Tracheal epithelial cell (primary cell): Measurements from ENCODE around the gene CCL1. TPM values are rescaled to one million over a fixed set of nuclear protein-coding genes. Genes with fewer than 3 reads are reported as not detected.

Source experiments
- total RNA-seq: library from RNA; depleted of rRNA; stranded (reverse); fragments of >200 nt; gene quantifications from 2 replicates; pipeline ENCODE4 v1.2.1, GENCODE V29; 2014

CCL1 gene, protein sequence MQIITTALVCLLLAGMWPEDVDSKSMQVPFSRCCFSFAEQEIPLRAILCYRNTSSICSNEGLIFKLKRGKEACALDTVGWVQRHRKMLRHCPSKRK
- total RNA-seq = not detected in 2 replicates

DNA sequence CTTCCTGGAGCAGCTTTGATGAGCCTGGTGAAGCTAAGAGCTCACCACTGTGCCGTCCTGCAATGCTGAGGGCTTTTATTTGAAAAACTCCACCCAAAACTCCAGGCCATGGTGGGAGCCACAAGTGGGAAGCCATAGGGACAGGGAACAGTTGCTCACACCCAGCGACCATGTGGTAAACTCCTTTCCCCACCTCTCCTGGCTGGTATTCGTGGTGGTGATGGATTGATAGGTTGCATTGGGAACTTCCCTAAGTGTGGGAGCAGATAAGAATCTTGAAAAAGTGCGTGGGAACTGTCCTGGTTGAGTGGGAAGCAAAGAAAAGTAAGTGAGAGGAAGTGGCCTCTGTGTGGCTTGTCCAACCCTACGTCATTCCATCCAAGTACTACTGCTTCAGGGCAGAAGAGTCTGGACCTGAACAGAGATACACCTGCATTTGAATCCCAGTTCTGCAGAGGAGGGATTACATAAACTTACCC, at the start of gene CCL1:
Gene CCL1, minus strand, starts transcription at position 51 of the 479 bp plus-strand sequence. CDS start 72 bp downstream, outside the sequence.

GRCh38 chr17:34356194-34356593, 6.8 kb downstream of the CCL1 start, which contains the start of gene CCL13:
Gene CCL13 (plus strand): TSS chr17:34356480. CDS start chr17:34356527, 47 bp downstream.

GRCh38 chr17:34319039-34319483, 44.0 kb downstream of the CCL1 start, which contains the start of gene CCL8:
Gene CCL8 (plus strand): TSS chr17:34319435. CDS start chr17:34319502, 67 bp downstream.

Other genes with a start within 250 kb of the CCL1 start
- 0.21 and 25.5 TPM in 2 replicates for gene CCL2, start 107.9 kb downstream of the CCL1 start, total RNA-seq
- not detected in 2 replicates for gene CCL7, start 93.0 kb downstream of the CCL1 start, total RNA-seq
- gene CCL11, start 77.5 kb downstream of the CCL1 start, total RNA-seq = not detected in 2 replicates
- gene CCL8, start 43.8 kb downstream of the CCL1 start, total RNA-seq = not detected in 2 replicates
- gene CCL13, start 6.8 kb downstream of the CCL1 start, total RNA-seq = not detected in 2 replicates
- not detected in 2 replicates for gene TMEM132E, start 216.3 kb upstream of the CCL1 start, total RNA-seq